ENCODE data around the gene ADTRP. TPM values are rescaled to one million over a fixed set of nuclear protein-coding genes. Genes with fewer than 3 reads are reported as not detected.

ADTRP gene
- total RNA-seq, 1 donor from 2014 or later: 2.0 TPM

- H3K9me3 Mint-ChIP-seq: no peaks in the 10 kb centered on the region
- TF ChIP-seq CTCF (IDR thresholded peaks at IDR 0.05): no peak
- CTCF ChIA-PET: no interaction called here
- H3K27ac Mint-ChIP-seq: no peak overlapping the region
- H3K27me3 Mint-ChIP-seq: peaks cover 24% of the 10 kb centered on the region
- H3K36me3 Mint-ChIP-seq (ENCODE audit: low read depth): no peaks in the 10 kb centered on the region
- POLR2A ChIA-PET: no interaction called here
- H3K4me1 Mint-ChIP-seq: no peaks in the 10 kb centered on the region
- no peak for DNase-seq
- H3K4me3 Mint-ChIP-seq: no peak overlapping the region
- no peak for ATAC-seq (ENCODE audit: low read depth)
- intact Hi-C loops (cut with micrococcal nuclease): no loop called here
Observed at GRCh38 chr6:11766589-11767450, 11.8 kb downstream of the ADTRP start.

GRCh38 chr6:11766043-11766442 lies 12.6 kb downstream of the ADTRP start:
- no peak for TF ChIP-seq CTCF (IDR thresholded peaks at IDR 0.05)
- DNase-seq (no peak), ATAC-seq (ENCODE audit: low read depth) (no peak)
- intact Hi-C loops (cut with micrococcal nuclease): no loop called here
- H3K4me3 Mint-ChIP-seq: no peak overlapping the region
- ChIA-PET POLR2A (no interaction called here), CTCF (no interaction called here)
- peaks cover 24% of the 10 kb centered on the region for H3K27me3 Mint-ChIP-seq
- no peak overlapping the region for H3K27ac Mint-ChIP-seq
- no peaks in the 10 kb centered on the region for H3K4me1 Mint-ChIP-seq
- no peaks in the 10 kb centered on the region for H3K9me3 Mint-ChIP-seq
- no peaks in the 10 kb centered on the region for H3K36me3 Mint-ChIP-seq (ENCODE audit: low read depth)

GRCh38 chr6:11764250-11764604 lies 14.4 kb downstream of the ADTRP start:
- no peak overlapping the region for H3K4me3 Mint-ChIP-seq
- H3K9me3 Mint-ChIP-seq: no peaks in the 10 kb centered on the region
- CTCF ChIA-PET: interaction anchor here (1.1 kb wide), 1 partner anchor 63 kb away, joined by 3 read pairs; no protein-coding TSS in a partner anchor
- ATAC-seq (ENCODE audit: low read depth) (no peak), DNase-seq (no peak)
- no peaks in the 10 kb centered on the region for H3K4me1 Mint-ChIP-seq
- intact Hi-C loops (cut with micrococcal nuclease): no loop called here
- TF ChIP-seq CTCF (IDR thresholded peaks at IDR 0.05): no peak
- no peaks in the 10 kb centered on the region for H3K36me3 Mint-ChIP-seq (ENCODE audit: low read depth)
- no peak overlapping the region for H3K27ac Mint-ChIP-seq
- POLR2A ChIA-PET: interaction anchor here (0.6 kb wide), 1 partner anchor 247 kb away, joined by 3 read pairs; no protein-coding TSS in a partner anchor
- H3K27me3 Mint-ChIP-seq: peaks cover 20% of the 10 kb centered on the region

- no peak for TF ChIP-seq CTCF (IDR thresholded peaks at IDR 0.05)
- ChIA-PET CTCF (interaction anchor here (1.1 kb wide), 1 partner anchor 62 kb away, joined by 3 read pairs; no protein-coding TSS in a partner anchor), POLR2A (interaction anchor here (0.6 kb wide), 1 partner anchor 247 kb away, joined by 3 read pairs; no protein-coding TSS in a partner anchor)
- H3K27me3 Mint-ChIP-seq: peaks cover 16% of the 10 kb centered on the region
- no peaks in the 10 kb centered on the region for H3K4me1 Mint-ChIP-seq
- no peaks in the 10 kb centered on the region for H3K36me3 Mint-ChIP-seq (ENCODE audit: low read depth)
- no peak overlapping the region for H3K4me3 Mint-ChIP-seq
- ATAC-seq (ENCODE audit: low read depth) (no peak), DNase-seq (no peak)
- no peak overlapping the region for H3K27ac Mint-ChIP-seq
- intact Hi-C loops (cut with micrococcal nuclease): no loop called here
- no peaks in the 10 kb centered on the region for H3K9me3 Mint-ChIP-seq
Observed at GRCh38 chr6:11763460-11764249, 14.9 kb downstream of the ADTRP start.
